Measurements from ENCODE around the gene ACVR1C.

GRCh38 chr2:157497638-157498314 lies 130.9 kb downstream of the ACVR1C start:
- TF ChIP-seq, protein P1, sequence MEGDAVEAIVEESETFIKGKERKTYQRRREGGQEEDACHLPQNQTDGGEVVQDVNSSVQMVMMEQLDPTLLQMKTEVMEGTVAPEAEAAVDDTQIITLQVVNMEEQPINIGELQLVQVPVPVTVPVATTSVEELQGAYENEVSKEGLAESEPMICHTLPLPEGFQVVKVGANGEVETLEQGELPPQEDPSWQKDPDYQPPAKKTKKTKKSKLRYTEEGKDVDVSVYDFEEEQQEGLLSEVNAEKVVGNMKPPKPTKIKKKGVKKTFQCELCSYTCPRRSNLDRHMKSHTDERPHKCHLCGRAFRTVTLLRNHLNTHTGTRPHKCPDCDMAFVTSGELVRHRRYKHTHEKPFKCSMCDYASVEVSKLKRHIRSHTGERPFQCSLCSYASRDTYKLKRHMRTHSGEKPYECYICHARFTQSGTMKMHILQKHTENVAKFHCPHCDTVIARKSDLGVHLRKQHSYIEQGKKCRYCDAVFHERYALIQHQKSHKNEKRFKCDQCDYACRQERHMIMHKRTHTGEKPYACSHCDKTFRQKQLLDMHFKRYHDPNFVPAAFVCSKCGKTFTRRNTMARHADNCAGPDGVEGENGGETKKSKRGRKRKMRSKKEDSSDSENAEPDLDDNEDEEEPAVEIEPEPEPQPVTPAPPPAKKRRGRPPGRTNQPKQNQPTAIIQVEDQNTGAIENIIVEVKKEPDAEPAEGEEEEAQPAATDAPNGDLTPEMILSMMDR (conservative IDR thresholded peaks at IDR 0.05; ENCODE audit: low read length), result peak; percentile 89
- TF ChIP-seq EZH2phosphoT487 (IDR thresholded peaks at IDR 0.05; ENCODE audit: borderline replicate concordance), result no peak

All from Loucy (cell line).